Activated CD8-positive, alpha-beta T cell treated with anti-CD3 and anti-CD28 coated beads for 36 hours (primary cell): ENCODE results near the gene OR13C5. TPM values are rescaled to one million over a fixed set of nuclear protein-coding genes. Genes with fewer than 3 reads are reported as not detected.
"Not testable (repeated sequence)": the region's sequence is repeated elsewhere in the genome, so short reads cannot be mapped to it uniquely, and the experiment has no call there.

Experiments used
- ATAC-seq: fragments of 200-7000 bp; cut with Tn5 transposase; one replicate; pipeline ENCODE4 v1.10.0; 2021; ENCODE audit warnings: mild to moderate bottlenecking, moderate library complexity
- CTCF ChIA-PET: fragments of 350-600 bp; sonication (Branson Sonifier 250); formaldehyde crosslinking; loops from one replicate; lab custom pipeline; 2021; ENCODE audit warnings: antibody characterized with exemption; lab: Charles Lee
- POLR2A ChIA-PET: fragments of 350-600 bp; sonication (Branson Sonifier 250); formaldehyde crosslinking; loops from one replicate; lab custom pipeline; 2021; ENCODE audit warnings: antibody characterized with exemption; lab: Charles Lee
- DNase-seq: peaks from one replicate; pipeline ENCODE4 v3.0.0-alpha.2; 2020
- H3K27ac Mint-ChIP-seq: one replicate; pipeline ENCODE4 v1.8.0; 2021; ENCODE audit warnings: mild to moderate bottlenecking, mixed read lengths
- H3K27me3 Mint-ChIP-seq: one replicate; pipeline ENCODE4 v1.8.0; 2021; ENCODE audit warnings: mixed read lengths
- H3K36me3 Mint-ChIP-seq: one replicate; pipeline ENCODE4 v1.8.0; 2021; ENCODE audit warnings: low read depth, mixed read lengths
- H3K4me1 Mint-ChIP-seq: one replicate; pipeline ENCODE4 v1.8.0; 2021; ENCODE audit warnings: low read depth, mixed read lengths
- H3K4me3 Mint-ChIP-seq: one replicate; pipeline ENCODE4 v1.8.0; 2021; ENCODE audit warnings: mild to moderate bottlenecking, moderate library complexity, mixed read lengths
- H3K9me3 Mint-ChIP-seq: one replicate; pipeline ENCODE4 v1.8.0; 2021; ENCODE audit warnings: mixed read lengths
- intact Hi-C: fragments of 100-400 bp; cut with micrococcal nuclease; formaldehyde crosslinking; loops from one replicate; pipeline ENCODE4 v1.10.0; 2022
- total RNA-seq, 2 experiments: library from RNA; stranded (reverse); gene quantifications; one replicate each; pipeline ENCODE4 v1.2.3, GENCODE V29; 2021
- TF ChIP-seq, protein P1 (sequence below): fragments of 200-600 bp; IDR thresholded peaks from one replicate; pipeline ENCODE4 v1.8.0; 2022; ENCODE audit warnings: antibody characterized with exemption, mild to moderate bottlenecking

The OR13C5 gene
- total RNA-seq, 2 experiments from 2014 or later: not detected

- H3K27ac Mint-ChIP-seq: no peak overlapping the region
- H3K36me3 Mint-ChIP-seq: no peaks in the 10 kb centered on the region
- CTCF ChIA-PET: no interaction called here
- POLR2A ChIA-PET: no interaction called here
- intact Hi-C loops: no loop called here
- no peak overlapping the region for H3K4me3 Mint-ChIP-seq
- TF ChIP-seq, protein P1, sequence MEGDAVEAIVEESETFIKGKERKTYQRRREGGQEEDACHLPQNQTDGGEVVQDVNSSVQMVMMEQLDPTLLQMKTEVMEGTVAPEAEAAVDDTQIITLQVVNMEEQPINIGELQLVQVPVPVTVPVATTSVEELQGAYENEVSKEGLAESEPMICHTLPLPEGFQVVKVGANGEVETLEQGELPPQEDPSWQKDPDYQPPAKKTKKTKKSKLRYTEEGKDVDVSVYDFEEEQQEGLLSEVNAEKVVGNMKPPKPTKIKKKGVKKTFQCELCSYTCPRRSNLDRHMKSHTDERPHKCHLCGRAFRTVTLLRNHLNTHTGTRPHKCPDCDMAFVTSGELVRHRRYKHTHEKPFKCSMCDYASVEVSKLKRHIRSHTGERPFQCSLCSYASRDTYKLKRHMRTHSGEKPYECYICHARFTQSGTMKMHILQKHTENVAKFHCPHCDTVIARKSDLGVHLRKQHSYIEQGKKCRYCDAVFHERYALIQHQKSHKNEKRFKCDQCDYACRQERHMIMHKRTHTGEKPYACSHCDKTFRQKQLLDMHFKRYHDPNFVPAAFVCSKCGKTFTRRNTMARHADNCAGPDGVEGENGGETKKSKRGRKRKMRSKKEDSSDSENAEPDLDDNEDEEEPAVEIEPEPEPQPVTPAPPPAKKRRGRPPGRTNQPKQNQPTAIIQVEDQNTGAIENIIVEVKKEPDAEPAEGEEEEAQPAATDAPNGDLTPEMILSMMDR: no peak
- H3K27me3 Mint-ChIP-seq: no peaks in the 10 kb centered on the region
- ATAC-seq (no peak), DNase-seq (no peak)
- H3K9me3 Mint-ChIP-seq: peaks cover 3% of the 10 kb centered on the region
- no peaks in the 10 kb centered on the region for H3K4me1 Mint-ChIP-seq
These were observed 12.0 kb upstream of the OR13C5 start for GRCh38 chr9:104611213-104611612.

- H3K4me3 Mint-ChIP-seq: no peak overlapping the region
- no peaks in the 10 kb centered on the region for H3K4me1 Mint-ChIP-seq
- no peak overlapping the region for H3K27ac Mint-ChIP-seq
- POLR2A ChIA-PET: no interaction called here
- no peak for DNase-seq
- intact Hi-C loops: no loop called here
- no peaks in the 10 kb centered on the region for H3K36me3 Mint-ChIP-seq
- ATAC-seq: no peak
- no peaks in the 10 kb centered on the region for H3K27me3 Mint-ChIP-seq
- H3K9me3 Mint-ChIP-seq: no peaks in the 10 kb centered on the region
- CTCF ChIA-PET: no interaction called here
- TF ChIP-seq, protein P1: no peak
These were observed 9.1 kb upstream of the OR13C5 start for GRCh38 chr9:104608336-104608735.

DNA sequence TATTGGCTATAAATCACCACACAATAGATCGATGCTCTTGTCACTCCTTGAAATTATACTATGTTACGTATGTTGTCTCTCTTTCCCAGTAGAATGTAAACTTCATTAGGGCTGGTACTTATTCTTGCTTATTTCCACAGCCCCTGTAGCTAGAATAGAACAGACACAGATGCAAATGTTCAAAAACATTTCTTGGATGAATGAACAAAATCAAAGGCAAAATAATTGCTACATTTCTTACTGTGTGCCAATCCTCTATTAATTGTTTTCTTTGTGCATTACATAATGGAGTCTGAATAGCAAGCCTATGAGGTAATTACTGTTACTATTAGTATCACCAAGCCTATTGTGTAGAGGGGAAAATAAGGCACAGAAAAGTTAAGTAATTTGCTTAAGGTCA is 6.9 kb upstream of the OR13C5 start:
- TF ChIP-seq, protein P1: no peak
- CTCF ChIA-PET: no interaction called here
- intact Hi-C loops: no loop called here
- H3K4me1 Mint-ChIP-seq: no peaks in the 10 kb centered on the region
- no peak for ATAC-seq
- H3K27ac Mint-ChIP-seq: no peak overlapping the region
- no peak overlapping the region for H3K4me3 Mint-ChIP-seq
- peaks cover 3% of the 10 kb centered on the region for H3K27me3 Mint-ChIP-seq
- POLR2A ChIA-PET: no interaction called here
- no peaks in the 10 kb centered on the region for H3K9me3 Mint-ChIP-seq
- H3K36me3 Mint-ChIP-seq: no peaks in the 10 kb centered on the region
- no peak for DNase-seq

DNA sequence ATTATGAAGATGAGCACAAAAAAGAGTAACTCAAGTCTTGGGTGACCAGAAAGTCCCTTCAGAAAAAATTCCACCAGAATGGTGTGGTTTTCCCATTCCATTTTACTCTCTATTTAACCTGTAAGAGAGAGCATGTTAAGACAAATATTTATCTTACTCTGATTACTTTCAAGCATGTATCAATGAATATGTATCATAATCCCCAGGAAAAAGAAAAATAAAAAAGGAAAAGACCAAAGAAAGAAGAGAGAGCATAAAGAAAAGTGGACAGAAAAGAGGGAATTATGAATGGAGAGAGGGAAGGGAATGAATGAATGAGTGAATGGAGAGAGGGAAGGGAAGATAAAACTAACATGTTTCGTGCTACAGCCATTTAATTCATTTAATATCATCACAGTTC is 6.3 kb upstream of the OR13C5 start, which contains the start of gene OR13C2:
TSS of gene OR13C2 (minus strand) at position 101 of the 400 bp plus-strand sequence. CDS start at position 101, 0 bp downstream.
- H3K36me3 Mint-ChIP-seq, intact Hi-C loops, H3K27ac Mint-ChIP-seq, H3K9me3 Mint-ChIP-seq, H3K4me3 Mint-ChIP-seq, POLR2A ChIA-PET, ATAC-seq, H3K4me1 Mint-ChIP-seq, H3K27me3 Mint-ChIP-seq, CTCF ChIA-PET, DNase-seq: not testable (repeated sequence)

GRCh38 chr9:104604801-104605200 is 5.6 kb upstream of the OR13C5 start:
- CTCF ChIA-PET: no interaction called here

DNA sequence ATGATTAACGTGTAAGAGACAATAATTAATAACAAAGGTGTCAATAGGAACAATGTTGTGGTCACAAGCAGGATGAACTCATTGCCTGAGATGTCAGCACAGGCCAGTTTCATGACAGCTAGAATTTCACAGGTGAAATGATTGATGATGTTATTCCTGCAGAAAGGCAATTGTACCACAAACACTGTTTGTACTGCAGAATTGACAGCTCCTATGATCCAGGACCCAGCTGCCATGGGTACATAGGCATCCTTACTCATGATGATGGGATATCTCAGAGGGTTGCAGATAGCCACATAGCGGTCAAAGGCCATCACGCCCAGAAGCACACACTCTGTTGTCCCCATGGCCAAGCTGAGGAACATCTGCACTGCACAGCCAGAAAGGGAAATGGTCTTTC is 464 bp downstream of the OR13C5 start:
- H3K27me3 Mint-ChIP-seq, H3K4me3 Mint-ChIP-seq, ATAC-seq, POLR2A ChIA-PET, CTCF ChIA-PET, DNase-seq, H3K9me3 Mint-ChIP-seq, H3K27ac Mint-ChIP-seq, intact Hi-C loops, H3K4me1 Mint-ChIP-seq, H3K36me3 Mint-ChIP-seq: not testable (repeated sequence)

More at GRCh38 chr9:104604801-104605200, 5.6 kb upstream of the OR13C5 start:
- intact Hi-C loops: no loop called here
- Mint-ChIP-seq H3K4me3 (no peak overlapping the region), H3K9me3 (no peaks in the 10 kb centered on the region), H3K27me3 (peaks cover 3% of the 10 kb centered on the region), H3K36me3 (no peaks in the 10 kb centered on the region), H3K27ac (no peak overlapping the region), H3K4me1 (no peaks in the 10 kb centered on the region)
- TF ChIP-seq, protein P1: no peak
- ATAC-seq: no peak
- DNase-seq: no peak
- POLR2A ChIA-PET: no interaction called here
